Left lobe of liver (tissue), 2 donors: ENCODE measurements around the gene PRDM16. TPM values are rescaled to one million over a fixed set of nuclear protein-coding genes. Genes with fewer than 3 reads are reported as not detected.

ENCODE experiments used
- ATAC-seq: fragments of 200-7000 bp; cut with Tn5 transposase; one replicate; pipeline ENCODE4 v1.9.1; 2020; ENCODE audit warnings: mild to moderate bottlenecking, moderate library complexity
- DNase-seq: peaks from one replicate; pipeline ENCODE4 v3.0.0-alpha.2; 2020; ENCODE audit warnings: low spot score
- total RNA-seq: library from RNA; stranded (reverse); gene quantifications from one replicate; pipeline ENCODE4 v1.2.1, GENCODE V29; 2021
- donor health status: DM: no; HTN: no; CAD: no; lungs with moderate emphysema.
- donor health status: DM: no; HTN: yes; CAD: no.

The PRDM16 gene
- total RNA-seq, 1 donor from 2014 or later, result 0.43 TPM

DNA sequence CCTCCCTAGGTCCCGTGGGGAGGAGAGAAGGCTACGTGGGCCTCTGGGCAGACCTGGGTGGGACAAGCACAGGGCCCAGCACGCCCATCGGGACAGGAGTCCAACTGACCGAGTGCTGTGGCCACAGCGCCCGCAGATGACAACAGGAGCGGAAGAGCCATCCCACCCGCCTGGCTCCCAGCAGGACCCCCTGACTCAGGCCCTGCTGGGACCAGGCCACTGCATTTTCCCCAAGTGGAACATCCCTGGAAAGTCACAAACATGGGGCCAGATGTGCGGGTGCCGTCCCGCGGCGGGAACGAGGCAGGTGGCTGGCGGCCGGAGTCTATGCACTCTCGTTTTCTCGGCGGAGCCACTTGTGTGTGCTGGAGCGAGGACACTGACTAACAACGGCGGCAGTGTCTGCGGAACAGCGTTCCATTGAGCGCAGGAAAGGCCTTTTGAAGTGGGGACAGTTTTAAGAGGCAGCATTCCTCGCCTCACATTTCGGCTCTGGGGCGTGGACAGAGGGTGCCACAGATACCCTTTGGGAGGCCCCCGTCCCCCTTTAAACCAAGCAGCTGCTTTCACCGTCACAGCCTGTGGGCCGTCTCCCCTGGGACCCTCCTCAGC lies 291.7 kb downstream of the PRDM16 start:
- ATAC-seq, result no peak

GRCh38 chr1:3363023-3363422 lies 294.0 kb downstream of the PRDM16 start:
- ATAC-seq (no peak), DNase-seq (no peak)

More for the DNA sequence above, 291.7 kb downstream of the PRDM16 start:
- no peak for DNase-seq

- no peak for ATAC-seq
- DNase-seq, result no peak
Observed at GRCh38 chr1:3363756-3364155, 294.8 kb downstream of the PRDM16 start.

- ATAC-seq (no peak), DNase-seq (no peak)
Observed at GRCh38 chr1:3364551-3364950, 295.5 kb downstream of the PRDM16 start.

- DNase-seq, result no peak
- ATAC-seq, result no peak
Observed at GRCh38 chr1:3364983-3365382, 296.0 kb downstream of the PRDM16 start.

DNA sequence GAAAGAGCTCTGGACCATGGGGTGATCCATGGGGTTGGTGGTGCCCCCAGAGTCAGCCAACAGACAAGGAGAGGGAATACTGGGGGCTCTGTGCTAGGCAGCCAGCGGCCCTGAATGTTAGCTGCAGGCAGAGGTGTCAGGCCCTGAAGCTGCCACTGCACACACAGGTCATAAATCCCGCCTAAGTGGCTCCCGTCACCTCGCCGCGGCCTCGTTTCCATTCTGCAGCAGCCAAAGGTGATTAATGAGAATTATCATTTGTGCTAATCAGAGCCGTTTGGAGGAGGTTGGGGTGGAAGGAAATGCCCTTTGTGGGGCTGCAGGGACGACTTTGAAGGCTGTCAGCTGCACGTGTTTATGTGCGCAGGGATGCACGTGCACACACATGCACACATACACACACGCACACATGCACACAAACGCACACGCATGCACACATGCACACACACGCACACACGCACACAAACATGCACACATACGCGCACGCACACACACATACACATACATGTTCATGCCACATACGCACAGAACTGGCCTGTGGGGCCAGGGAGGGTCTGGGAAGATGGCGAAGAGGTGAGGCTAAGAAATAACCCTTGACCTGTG lies 296.6 kb downstream of the PRDM16 start:
- ATAC-seq (no peak), DNase-seq (no peak)

DNA sequence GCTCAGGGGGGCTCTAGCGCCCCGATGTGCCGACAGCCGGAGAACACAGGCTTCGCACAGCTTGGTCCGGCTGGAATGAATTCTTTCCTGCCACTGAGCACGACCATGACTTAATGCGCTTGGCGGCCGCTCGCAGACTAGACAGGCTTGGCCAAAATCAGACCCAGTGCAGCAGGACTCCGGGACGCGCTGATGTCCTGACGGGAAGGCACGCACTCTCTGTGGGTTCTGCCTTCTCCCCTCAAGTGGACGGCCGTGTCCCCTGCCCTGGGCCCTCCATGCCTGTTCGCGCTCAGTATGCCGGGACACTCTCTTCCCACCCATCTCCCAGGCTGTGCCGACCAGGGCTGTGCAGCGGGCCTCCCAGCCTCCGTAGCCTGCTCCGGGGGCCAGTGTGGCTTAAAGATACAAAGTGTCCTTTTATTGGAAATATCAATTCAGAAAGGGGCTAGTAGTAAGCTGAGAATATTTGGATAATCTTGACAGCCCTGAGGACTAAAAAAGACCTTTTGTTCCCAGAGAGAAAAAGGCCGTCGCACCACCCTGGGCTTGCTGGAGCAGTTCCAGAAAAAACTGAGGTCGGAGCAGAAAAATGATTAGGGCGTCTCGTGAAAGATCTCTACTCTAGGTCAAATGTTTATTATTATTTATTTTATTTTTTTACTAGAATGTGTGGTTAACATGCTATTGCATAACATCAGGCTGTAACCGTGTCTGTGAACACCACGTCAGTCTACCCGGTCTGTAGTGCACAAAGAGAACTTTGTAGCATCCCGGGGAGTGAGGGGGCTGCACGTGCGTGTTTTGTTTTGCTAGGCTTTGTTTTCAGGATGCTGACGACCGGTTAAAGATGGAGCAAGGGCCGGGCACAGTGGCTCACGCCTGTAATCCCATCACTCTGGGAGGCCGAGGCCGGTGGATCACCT lies 297.4 kb downstream of the PRDM16 start:
- no peak for DNase-seq
- ATAC-seq, result no peak

GRCh38 chr1:3367376-3367775 lies 298.4 kb downstream of the PRDM16 start:
- no peak for ATAC-seq
- DNase-seq, result no peak

DNA sequence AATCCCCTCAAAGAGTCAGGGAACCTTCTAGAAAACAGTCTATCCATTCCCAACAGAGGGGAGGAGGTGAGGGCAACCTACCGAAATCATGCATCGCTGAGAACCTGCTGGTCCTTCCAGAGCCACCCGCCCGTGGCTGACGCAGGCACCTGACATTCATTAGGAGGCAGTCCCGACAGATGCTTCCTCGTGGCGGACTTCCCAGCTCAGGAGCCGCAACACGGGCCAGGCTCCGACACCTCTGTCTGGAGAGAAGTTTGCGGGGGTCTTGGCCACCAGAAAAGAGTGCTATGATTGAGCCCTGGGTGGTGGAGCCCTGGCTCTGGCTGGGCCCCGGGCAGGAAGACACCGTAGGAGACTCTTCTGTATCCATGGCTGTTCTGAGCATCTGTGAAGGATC lies 299.1 kb downstream of the PRDM16 start:
- DNase-seq, result no peak
- no peak for ATAC-seq

DNA sequence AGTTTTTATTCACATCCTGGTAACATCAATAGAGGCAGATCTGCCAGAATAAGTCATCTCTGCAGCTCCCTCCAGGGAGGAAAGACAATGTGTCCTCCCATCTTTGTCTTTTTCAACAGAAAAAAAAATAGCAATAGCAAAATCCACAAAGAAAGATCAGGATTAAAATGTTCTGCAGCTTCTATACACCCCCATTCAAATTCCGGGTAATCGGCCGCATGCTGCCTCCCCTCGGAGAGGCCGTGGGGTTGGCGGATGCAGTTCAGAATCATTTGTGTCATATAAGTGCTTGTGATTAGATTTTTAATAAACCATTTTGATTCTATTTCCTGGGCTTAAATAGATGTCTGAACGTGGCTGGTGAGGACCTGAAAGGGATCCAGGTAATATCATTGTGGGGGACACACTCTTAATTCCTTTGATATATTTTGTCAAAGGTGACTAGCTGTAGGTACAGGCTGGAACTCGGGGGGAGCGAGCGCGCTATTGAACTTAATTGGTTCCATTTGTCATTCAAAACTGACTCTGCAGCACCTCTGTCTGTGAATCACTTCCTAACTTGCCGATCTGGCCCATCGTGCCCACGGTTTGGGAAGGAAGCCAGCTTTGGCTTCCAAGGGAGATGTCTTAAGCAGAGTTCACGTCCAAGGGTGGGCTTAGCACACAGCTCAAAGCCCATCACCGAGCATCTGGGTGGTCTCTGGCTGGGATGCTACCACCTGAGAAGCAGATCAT lies 299.9 kb downstream of the PRDM16 start:
- no peak for DNase-seq
- ATAC-seq, result no peak

DNA sequence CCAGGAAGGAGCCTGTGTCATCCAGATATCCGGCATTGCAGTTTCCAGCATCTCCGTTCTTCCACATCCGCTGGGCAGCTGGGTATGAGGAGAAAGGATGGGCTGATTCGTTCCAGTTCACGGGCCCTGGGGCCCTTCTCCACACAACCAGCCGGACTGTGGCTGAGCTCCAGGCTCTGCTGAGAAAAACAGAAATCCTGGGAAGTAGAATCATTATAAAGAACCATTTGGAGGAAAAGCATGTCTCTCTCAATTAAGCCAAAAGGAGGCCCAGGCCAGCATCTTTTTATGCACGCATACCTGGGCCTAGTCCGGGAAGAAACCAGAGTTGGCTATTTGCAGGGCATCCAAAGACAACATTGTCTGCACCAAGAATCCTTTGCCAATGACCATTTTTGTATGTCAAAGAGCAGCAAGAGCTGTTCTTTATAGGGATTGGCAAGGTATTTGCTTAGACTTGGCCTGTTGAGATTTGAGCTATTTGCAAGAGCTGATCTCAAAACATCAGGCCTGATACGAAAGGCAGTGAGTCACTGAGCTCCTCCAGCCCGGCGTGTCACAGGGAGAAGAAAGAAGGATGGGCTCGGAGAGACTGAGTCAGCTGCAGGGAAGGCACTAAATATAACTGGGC lies 300.6 kb downstream of the PRDM16 start:
- ATAC-seq (no peak), DNase-seq (no peak)

GRCh38 chr1:3370856-3371703 lies 302.1 kb downstream of the PRDM16 start:
- DNase-seq, result no peak
- no peak for ATAC-seq

DNA sequence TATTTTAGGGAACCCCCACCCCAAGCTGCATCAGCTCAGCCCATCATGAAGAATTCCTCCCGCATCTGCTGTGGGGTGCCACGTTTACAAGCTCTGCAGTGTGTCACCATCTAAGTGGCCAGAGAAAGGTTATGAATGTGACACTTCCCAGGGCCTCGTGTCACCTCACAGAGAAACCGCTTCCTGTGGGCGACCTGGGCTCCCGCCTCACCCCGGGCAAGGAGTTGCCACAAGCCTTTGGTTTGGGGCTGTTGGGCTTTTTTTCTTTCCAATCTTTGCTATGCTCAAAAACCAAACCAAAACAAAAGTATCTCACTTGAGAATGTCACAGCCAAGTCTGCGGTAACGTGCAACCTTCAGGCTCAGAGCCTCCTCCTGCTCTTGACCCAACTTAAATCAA lies 303.3 kb downstream of the PRDM16 start:
- ATAC-seq (no peak), DNase-seq (no peak)

GRCh38 chr1:3373175-3373574 lies 304.2 kb downstream of the PRDM16 start:
- ATAC-seq (no peak), DNase-seq (no peak)

DNA sequence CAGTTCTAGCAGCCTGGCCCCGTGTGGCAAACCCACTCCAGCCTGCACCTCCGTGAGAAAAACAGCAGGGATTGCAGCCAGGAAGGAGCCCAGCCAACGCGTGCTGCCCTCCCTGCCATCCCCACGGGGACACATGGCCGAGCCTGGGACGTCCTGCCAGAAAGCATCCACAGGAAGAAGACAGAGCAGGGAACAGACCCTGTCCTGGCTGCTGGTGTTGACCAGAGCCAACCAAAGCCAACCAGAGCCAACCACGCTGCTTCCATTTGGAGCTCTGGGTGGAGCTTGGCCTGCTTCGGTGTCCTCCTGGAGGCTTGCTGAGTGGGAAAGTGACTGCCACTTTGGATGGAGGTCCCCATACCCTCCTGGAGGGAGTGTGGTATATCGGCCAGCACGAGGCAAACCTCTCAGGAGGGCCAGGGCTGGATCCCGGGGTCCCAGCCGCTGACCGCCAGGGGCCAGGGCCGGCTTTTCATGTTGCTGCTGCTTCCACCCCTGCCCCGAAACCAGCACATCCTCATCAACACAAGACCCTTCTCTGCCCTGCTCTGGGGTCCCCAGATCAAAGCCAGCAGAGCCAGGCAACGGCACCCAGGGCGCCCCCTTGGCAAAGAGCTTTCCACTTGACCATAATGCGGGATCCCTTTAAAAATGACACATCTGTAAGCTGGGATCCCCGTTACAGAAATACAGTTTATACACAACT lies 304.9 kb downstream of the PRDM16 start:
- no peak for DNase-seq
- ATAC-seq, result no peak

- no peak for ATAC-seq
- no peak for DNase-seq
Observed at GRCh38 chr1:3375245-3375644, 306.2 kb downstream of the PRDM16 start.

- DNase-seq (no peak), ATAC-seq (no peak)
Observed at GRCh38 chr1:3377166-3377565, 308.2 kb downstream of the PRDM16 start.

DNA sequence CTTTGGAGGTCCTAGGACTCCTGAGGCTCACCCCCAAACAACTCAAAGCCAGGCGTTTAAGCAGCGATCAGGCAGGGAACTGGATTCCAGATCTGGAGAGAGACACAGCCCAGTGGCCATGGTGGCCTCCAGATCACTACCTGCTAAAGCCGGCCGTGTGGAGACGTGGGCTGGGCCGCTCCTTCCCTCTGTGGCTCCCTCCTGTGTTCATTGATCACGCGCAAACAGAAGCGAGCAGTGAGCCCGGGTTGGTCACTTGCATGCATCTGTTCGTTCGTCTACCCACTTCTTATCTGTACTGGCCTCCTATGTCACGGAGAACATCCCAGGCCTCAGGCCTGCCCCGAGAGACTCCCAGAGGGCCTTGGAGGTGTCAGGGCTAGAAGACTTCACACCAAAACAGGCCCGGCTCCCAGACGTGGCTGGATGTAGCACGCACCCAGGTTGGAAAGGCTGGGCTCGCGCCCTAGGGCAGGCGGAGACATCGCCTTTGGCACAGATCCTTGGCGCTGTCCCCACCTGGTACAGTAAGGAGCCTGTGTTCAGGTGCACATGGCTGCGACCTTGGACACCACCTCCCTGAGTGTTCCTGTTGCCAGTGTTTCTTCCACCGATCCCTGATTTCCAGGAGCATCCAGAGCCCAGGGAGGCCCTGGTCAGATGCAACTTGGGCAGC lies 308.7 kb downstream of the PRDM16 start:
- DNase-seq (no peak), ATAC-seq (no peak)
